Ovary (tissue), 3 donors: ENCODE measurements around the gene PADI6.

Experiments used
- POLR2A ChIP-seq: fragments of 450-650 bp; IDR thresholded peaks from one replicate; pipeline ENCODE4 v1.6.1; 2017; ENCODE audit warnings: antibody characterized with exemption, mild to moderate bottlenecking, moderate library complexity
- TF ChIP-seq, protein P1 (sequence below), 3 donors: fragments of 450-650 bp in 2 of 3; fragments of 200-600 bp in 1 of 3; IDR thresholded peaks; one replicate each; pipeline versions ENCODE4 v1.5.1 to v1.8.0; 2016 to 2022; ENCODE audit warnings: antibody characterized with exemption in 3 of 3, mild to moderate bottlenecking in 1 of 3
- donor health status: DM: no; HTN: no; CAD: no.

DNA sequence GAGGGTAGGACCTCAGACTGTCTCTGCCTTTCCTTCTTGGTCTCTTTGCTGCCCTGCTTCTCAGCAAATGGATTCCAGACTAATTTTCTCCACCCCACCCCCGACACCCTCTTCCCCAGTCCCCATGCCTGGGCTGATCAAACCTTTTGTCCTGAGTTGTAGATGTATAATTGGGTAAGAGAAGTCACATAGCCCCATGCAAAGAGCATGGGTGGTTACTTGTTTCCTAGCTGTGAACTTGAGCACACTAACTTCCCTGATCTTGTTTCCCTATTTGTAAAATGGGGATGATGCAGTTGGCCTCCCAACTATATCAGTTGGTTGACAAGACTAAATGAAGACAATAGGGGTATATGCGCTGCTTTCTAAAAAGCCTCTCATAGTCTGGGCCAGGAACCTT lies 9.2 kb downstream of the PADI6 start:
- no peak for TF ChIP-seq POLR2A
- TF ChIP-seq, protein P1, sequence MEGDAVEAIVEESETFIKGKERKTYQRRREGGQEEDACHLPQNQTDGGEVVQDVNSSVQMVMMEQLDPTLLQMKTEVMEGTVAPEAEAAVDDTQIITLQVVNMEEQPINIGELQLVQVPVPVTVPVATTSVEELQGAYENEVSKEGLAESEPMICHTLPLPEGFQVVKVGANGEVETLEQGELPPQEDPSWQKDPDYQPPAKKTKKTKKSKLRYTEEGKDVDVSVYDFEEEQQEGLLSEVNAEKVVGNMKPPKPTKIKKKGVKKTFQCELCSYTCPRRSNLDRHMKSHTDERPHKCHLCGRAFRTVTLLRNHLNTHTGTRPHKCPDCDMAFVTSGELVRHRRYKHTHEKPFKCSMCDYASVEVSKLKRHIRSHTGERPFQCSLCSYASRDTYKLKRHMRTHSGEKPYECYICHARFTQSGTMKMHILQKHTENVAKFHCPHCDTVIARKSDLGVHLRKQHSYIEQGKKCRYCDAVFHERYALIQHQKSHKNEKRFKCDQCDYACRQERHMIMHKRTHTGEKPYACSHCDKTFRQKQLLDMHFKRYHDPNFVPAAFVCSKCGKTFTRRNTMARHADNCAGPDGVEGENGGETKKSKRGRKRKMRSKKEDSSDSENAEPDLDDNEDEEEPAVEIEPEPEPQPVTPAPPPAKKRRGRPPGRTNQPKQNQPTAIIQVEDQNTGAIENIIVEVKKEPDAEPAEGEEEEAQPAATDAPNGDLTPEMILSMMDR (IDR thresholded peaks at IDR 0.05) = no peak
